ENCODE measurements around the gene ALOXE3. TPM values are rescaled to one million over a fixed set of nuclear protein-coding genes. Genes with fewer than 3 reads are reported as not detected.

Gene ALOXE3
- total RNA-seq, 1 donor from 2014 or later, result not detected

GRCh38 chr17:8142887-8143580 is 24.7 kb upstream of the ALOXE3 start:
- no peak for DNase-seq (ENCODE audit: low read depth in 2 of 2)

- no peak for DNase-seq (ENCODE audit: low read depth in 2 of 2)
These were observed 24.0 kb upstream of the ALOXE3 start for GRCh38 chr17:8142158-8142886.

- no peak for DNase-seq (ENCODE audit: low read depth in 2 of 2)
These were observed 23.4 kb upstream of the ALOXE3 start for GRCh38 chr17:8141741-8142140.

GRCh38 chr17:8141045-8141444 is 22.7 kb upstream of the ALOXE3 start:
- DNase-seq (ENCODE audit: low read depth in 2 of 2), result no peak

GRCh38 chr17:8140065-8141029 is 22.0 kb upstream of the ALOXE3 start:
- no peak for DNase-seq (ENCODE audit: low read depth in 2 of 2)

GRCh38 chr17:8138672-8139371 is 20.5 kb upstream of the ALOXE3 start:
- DNase-seq (ENCODE audit: low read depth in 2 of 2), result peak; percentile 85 to 95

- no peak for DNase-seq (ENCODE audit: low read depth in 2 of 2)
These were observed 20.0 kb upstream of the ALOXE3 start for GRCh38 chr17:8138374-8138671.

- no peak for DNase-seq (ENCODE audit: low read depth in 2 of 2)
These were observed 19.5 kb upstream of the ALOXE3 start for GRCh38 chr17:8137645-8138373.

- DNase-seq (ENCODE audit: low read depth in 2 of 2), result no peak
These were observed 15.6 kb upstream of the ALOXE3 start for GRCh38 chr17:8133941-8134340.

- no peak for DNase-seq (ENCODE audit: low read depth in 2 of 2)
These were observed 15.1 kb upstream of the ALOXE3 start for GRCh38 chr17:8133399-8133798.

- no peak for DNase-seq (ENCODE audit: low read depth in 2 of 2)
These were observed 13.6 kb upstream of the ALOXE3 start for GRCh38 chr17:8131844-8132441.

GRCh38 chr17:8128125-8128784 is 9.9 kb upstream of the ALOXE3 start:
- no peak for DNase-seq (ENCODE audit: low read depth in 2 of 2)

GRCh38 chr17:8126491-8127066 is 8.3 kb upstream of the ALOXE3 start:
- DNase-seq (ENCODE audit: low read depth in 2 of 2), result peak in 1 of 2 donors; percentile 37

GRCh38 chr17:8125947-8126490 is 7.7 kb upstream of the ALOXE3 start:
- DNase-seq (ENCODE audit: low read depth in 2 of 2), result no peak

- peak; percentile 61 to 74 for DNase-seq (ENCODE audit: low read depth in 2 of 2)
These were observed 7.0 kb upstream of the ALOXE3 start for GRCh38 chr17:8125154-8125946.

- DNase-seq (ENCODE audit: low read depth in 2 of 2), result no peak
These were observed 6.2 kb upstream of the ALOXE3 start for GRCh38 chr17:8124350-8125153.

GRCh38 chr17:8123695-8124349 is 5.5 kb upstream of the ALOXE3 start, which contains the start of gene HES7:
Gene HES7 (minus strand): TSS chr17:8124106. CDS start chr17:8124084, 22 bp downstream.
- DNase-seq (ENCODE audit: low read depth in 2 of 2), result no peak
